ENCODE measurements around the gene PHKA2. TPM values are rescaled to one million over a fixed set of nuclear protein-coding genes. Genes with fewer than 3 reads are reported as not detected.

Gene PHKA2
- total and polyA plus RNA-seq, 2 of the 4 experiments (the other 2 are of a cell fraction), result 10.0 to 21.5 TPM

DNA sequence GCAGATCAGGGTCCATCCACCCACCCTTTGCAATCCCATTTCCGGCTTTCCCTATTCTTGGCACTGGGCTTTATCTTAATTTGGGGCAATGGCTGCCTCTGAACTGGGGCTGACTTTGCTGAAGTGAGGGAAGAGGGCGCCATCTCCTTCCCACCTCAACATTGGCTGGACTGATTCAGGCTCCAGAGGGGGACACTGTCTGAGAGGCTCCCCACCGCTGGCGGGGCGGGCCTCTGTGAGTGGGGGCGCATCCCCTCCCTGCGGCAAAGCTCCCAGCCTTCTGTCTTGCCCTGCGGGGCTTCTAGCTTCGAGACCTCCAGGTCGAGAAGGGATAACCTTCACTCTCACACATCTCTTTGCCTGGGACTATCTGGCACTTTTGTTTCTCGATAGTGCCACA, 85.8 kb downstream of the PHKA2 start:
- H4K8ac ChIP-seq (ENCODE audit: low read depth in 2 of 2, low read length in 2 of 2), result no peak overlapping the region
- no peak overlapping the region for H2BK5ac ChIP-seq (ENCODE audit: low read depth, low read length, poor library complexity, severe bottlenecking)
- no peak overlapping the region for H2AFZ ChIP-seq (replicated peaks; ENCODE audit: low read length, poor library complexity)
- H3K27me3 ChIP-seq (ENCODE audit: control insufficient read depth, insufficient read depth, low read length), result no peaks in the 10 kb centered on the region
- no peak overlapping the region for H3K23ac ChIP-seq (ENCODE audit: low read depth, low read length)
- no peak overlapping the region for H2AK5ac ChIP-seq (ENCODE audit: low read depth, low read length)
- ChIA-PET CTCF (no interaction called here), POLR2A (ENCODE audit: unreplicated experiment) (no interaction called here)
- H4K20me1 ChIP-seq (ENCODE audit: insufficient read depth, low read length), result no peaks in the 10 kb centered on the region
- no peak overlapping the region for H2AK9ac ChIP-seq (replicated peaks; ENCODE audit: low read depth, low read length, poor library complexity)
- dilution Hi-C loops (cut with HindIII; ENCODE audit: low sequenced_read_pairs, unreplicated experiment) (no loop called here), intact Hi-C loops (cut with micrococcal nuclease) (no loop called here), in situ Hi-C loops (cut with MboI; ENCODE audit: low sequenced_read_pairs) (loop anchor here (10.0 kb wide), 1 partner anchor 503 kb away; no protein-coding TSS in a partner anchor)
- H3K4me3 ChIP-seq (ENCODE audit: insufficient read depth, low read depth, low read length), result no peak overlapping the region
- H3K4me2 ChIP-seq (ENCODE audit: low read depth, low read length), result no peak overlapping the region
- H3K9ac ChIP-seq (ENCODE audit: low read depth, low read length), result no peak overlapping the region
- H2BK15ac ChIP-seq (ENCODE audit: low read depth, low read length), result no peak overlapping the region
- H3K9me1 ChIP-seq (ENCODE audit: insufficient read depth, low read length), result no peaks in the 10 kb centered on the region
- WGBS, 2 experiments (ENCODE audit: extremely low coverage in 2 of 2, insufficient read length in 1 of 2), result 83% methylated on average over 3 of the region's 11 CpGs; no CpG with 5 or more reads in 1 of the 2 experiments
- H3K36me3 ChIP-seq (ENCODE audit: control insufficient read depth, insufficient read depth, low read length), result 0 out of 2 replicates have a peak, but pooled peaks cover 2% of the 10 kb centered on the region
- no peak overlapping the region for H3K18ac ChIP-seq (ENCODE audit: low read depth, low read length)
- BruUV-seq (replicated peaks), result no TSS peak
- H3K79me1 ChIP-seq (ENCODE audit: low read depth in 1 of 2, low read length in 2 of 2), result no peaks in the 10 kb centered on the region
- no peaks in the 10 kb centered on the region for H3K4me1 ChIP-seq (ENCODE audit: control insufficient read depth, insufficient read depth, low read length)
- H2BK120ac ChIP-seq (ENCODE audit: low read depth, low read length), result no peak overlapping the region
- H3K9me3 ChIP-seq (ENCODE audit: control insufficient read depth, insufficient read depth, low read length), result no peaks in the 10 kb centered on the region
- TF ChIP-seq RCOR1 (IDR thresholded peaks at IDR 0.05; ENCODE audit: insufficient replicate concordance, low read length) (no peak), POLR2A (IDR thresholded peaks at IDR 0.05; ENCODE audit: low read depth, low read length) (no peak), SMC3 (IDR thresholded peaks at IDR 0.05; ENCODE audit: low read depth, low read length) (no peak), RAD21 (IDR thresholded peaks at IDR 0.05; ENCODE audit: low read length) (no peak), MAZ (IDR thresholded peaks at IDR 0.05; ENCODE audit: borderline replicate concordance, low read depth, low read length) (no peak), MAFK (IDR thresholded peaks at IDR 0.05; ENCODE audit: low read depth, low read length) (no peak), RFX5 (IDR thresholded peaks at IDR 0.05; ENCODE audit: low read depth, low read length) (no peak), BHLHE40 (IDR thresholded peaks at IDR 0.05; ENCODE audit: low read depth, low read length) (no peak), CHD1 (IDR thresholded peaks at IDR 0.05; ENCODE audit: low read depth, low read length) (no peak), FOS (IDR thresholded peaks at IDR 0.05; ENCODE audit: low read depth, low read length) (no peak), ELK1 (IDR thresholded peaks at IDR 0.05; ENCODE audit: borderline replicate concordance, low read depth, low read length) (no peak)
- TF ChIP-seq, protein P1, sequence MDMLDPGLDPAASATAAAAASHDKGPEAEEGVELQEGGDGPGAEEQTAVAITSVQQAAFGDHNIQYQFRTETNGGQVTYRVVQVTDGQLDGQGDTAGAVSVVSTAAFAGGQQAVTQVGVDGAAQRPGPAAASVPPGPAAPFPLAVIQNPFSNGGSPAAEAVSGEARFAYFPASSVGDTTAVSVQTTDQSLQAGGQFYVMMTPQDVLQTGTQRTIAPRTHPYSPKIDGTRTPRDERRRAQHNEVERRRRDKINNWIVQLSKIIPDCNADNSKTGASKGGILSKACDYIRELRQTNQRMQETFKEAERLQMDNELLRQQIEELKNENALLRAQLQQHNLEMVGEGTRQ (IDR thresholded peaks at IDR 0.05; ENCODE audit: low read depth, low read length), result no peak
- no peak overlapping the region for H3K27ac ChIP-seq (ENCODE audit: insufficient read depth, low read length)
- no peak overlapping the region for H2BK20ac ChIP-seq (ENCODE audit: low read depth, low read length)
- no peak overlapping the region for H3K14ac ChIP-seq (replicated peaks; ENCODE audit: low read depth, low read length)
- H3K4ac ChIP-seq (ENCODE audit: low read depth, low read length), result no peak overlapping the region
- H4K91ac ChIP-seq (ENCODE audit: insufficient read depth, low read depth, low read length), result no peak overlapping the region
- no peak for ATAC-seq (ENCODE audit: low read depth)
- no peak overlapping the region for H4K5ac ChIP-seq (ENCODE audit: low read depth, low read length)
- DNase-seq, result no peak
- H3K56ac ChIP-seq (ENCODE audit: extremely low read depth, insufficient read depth, low read length), result no peak overlapping the region
